ENCODE measurements around the gene EP300.

Gene EP300

DNA sequence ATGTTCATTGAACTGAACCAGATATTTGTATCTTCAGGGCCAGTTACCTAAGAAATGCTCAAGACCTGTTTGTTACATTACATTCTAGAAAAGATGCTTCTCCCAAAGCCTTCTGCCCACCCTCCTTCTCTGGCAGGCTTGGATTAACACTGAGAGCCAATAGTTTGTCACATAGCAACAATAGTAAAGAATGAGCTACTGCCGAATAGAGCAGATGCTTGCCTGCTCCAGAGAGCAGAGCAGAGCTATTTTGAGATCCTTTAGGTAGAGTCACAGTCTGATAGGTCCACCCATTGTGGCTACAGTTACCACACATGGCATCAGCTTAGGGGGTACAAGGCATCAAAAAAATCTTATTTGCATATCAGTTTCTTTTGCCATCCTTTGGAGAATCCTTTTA, 13.5 kb upstream of the EP300 start:
- TF ChIP-seq, protein P1, sequence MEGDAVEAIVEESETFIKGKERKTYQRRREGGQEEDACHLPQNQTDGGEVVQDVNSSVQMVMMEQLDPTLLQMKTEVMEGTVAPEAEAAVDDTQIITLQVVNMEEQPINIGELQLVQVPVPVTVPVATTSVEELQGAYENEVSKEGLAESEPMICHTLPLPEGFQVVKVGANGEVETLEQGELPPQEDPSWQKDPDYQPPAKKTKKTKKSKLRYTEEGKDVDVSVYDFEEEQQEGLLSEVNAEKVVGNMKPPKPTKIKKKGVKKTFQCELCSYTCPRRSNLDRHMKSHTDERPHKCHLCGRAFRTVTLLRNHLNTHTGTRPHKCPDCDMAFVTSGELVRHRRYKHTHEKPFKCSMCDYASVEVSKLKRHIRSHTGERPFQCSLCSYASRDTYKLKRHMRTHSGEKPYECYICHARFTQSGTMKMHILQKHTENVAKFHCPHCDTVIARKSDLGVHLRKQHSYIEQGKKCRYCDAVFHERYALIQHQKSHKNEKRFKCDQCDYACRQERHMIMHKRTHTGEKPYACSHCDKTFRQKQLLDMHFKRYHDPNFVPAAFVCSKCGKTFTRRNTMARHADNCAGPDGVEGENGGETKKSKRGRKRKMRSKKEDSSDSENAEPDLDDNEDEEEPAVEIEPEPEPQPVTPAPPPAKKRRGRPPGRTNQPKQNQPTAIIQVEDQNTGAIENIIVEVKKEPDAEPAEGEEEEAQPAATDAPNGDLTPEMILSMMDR (IDR thresholded peaks at IDR 0.05) = no peak

GRCh38 chr22:41085842-41086241, 6.5 kb upstream of the EP300 start:
- TF ChIP-seq, protein P1 (IDR thresholded peaks at IDR 0.05) = no peak

- TF ChIP-seq, protein P1 (IDR thresholded peaks at IDR 0.05) = no peak
These were observed 1.0 kb upstream of the EP300 start for GRCh38 chr22:41091132-41092022.

DNA sequence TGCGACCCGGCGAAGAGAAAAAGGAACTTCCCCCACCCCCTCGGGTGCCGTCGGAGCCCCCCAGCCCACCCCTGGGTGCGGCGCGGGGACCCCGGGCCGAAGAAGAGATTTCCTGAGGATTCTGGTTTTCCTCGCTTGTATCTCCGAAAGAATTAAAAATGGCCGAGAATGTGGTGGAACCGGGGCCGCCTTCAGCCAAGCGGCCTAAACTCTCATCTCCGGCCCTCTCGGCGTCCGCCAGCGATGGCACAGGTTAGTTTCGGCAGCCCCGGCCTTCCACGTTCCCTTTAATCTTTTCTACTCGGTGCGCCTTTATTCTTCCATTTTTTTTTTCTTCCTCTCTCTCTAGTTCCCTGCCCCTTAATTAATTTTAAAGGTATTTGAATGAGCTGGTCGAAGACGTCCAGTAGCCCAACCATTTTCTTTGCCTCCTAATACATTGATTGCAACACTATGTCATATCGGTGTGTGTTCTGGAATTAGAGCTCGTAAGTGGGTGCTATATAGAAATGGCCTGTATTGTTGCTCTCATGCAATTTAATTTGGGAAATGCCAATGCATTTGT, 537 bp downstream of the EP300 start:
- TF ChIP-seq, protein P1 (IDR thresholded peaks at IDR 0.05) = no peak

- TF ChIP-seq, protein P1 (IDR thresholded peaks at IDR 0.05) = no peak
These were observed 1.7 kb downstream of the EP300 start for GRCh38 chr22:41094041-41094593.

DNA sequence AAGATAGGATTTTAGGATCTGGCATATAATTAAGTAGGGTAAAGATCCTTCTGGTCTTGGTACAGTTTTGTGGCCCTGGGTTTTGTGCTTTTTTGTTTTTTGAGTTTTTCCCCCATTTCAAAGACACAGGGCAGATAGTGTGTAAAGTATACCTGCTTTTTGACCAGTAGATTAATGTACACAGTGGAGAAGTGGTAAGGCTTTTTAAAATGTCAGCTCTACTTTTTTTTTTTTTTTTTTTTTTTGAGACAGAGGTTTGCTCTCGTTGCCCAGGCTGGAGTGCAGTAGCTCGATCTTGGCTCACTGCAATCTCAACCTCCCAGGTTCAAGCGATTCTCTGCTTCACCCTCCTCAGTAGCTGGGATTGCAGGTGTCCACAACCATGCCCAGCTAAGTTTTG, 4.0 kb downstream of the EP300 start:
- TF ChIP-seq, protein P1 (IDR thresholded peaks at IDR 0.05) = no peak

- TF ChIP-seq, protein P1 (IDR thresholded peaks at IDR 0.05) = no peak
These were observed 4.4 kb downstream of the EP300 start for GRCh38 chr22:41096841-41097240.

All from LNCAP (cell line).